OCI-LY7 (cell line): ENCODE data around the gene COA8. TPM values are rescaled to one million over a fixed set of nuclear protein-coding genes. Genes with fewer than 3 reads are reported as not detected.

Source experiments
- BruUV-seq: library from RNA; stranded (reverse); fragments of 400-500 nt; replicated peaks from 2 replicates; lab custom pipeline; 2021; lab: Mats Ljungman, UMichigan
- CTCF ChIA-PET: fragments of 300-600 bp; sonication (Branson Sonifier 250); formaldehyde crosslinking; loops from one replicate; lab custom pipeline; 2022; ENCODE audit warnings: antibody characterized with exemption; ENCODE audit not compliant: unreplicated experiment; lab: Charles Lee
- POLR2A ChIA-PET: fragments of 300-600 bp; sonication (Branson Sonifier 250); formaldehyde crosslinking; loops from one replicate; lab custom pipeline; 2022; ENCODE audit warnings: antibody characterized with exemption; lab: Charles Lee
- DNase-seq: peaks from one replicate; pipeline ENCODE4 v3.0.0-alpha.2; 2015; ENCODE audit warnings: low spot score
- H2AFZ ChIP-seq: fragments of 200-600 bp; sonication (generic), shearing (Covaris generic); 2 replicates; pipeline ENCODE4 v1.6.1; 2014; ENCODE audit warnings: mild to moderate bottlenecking, antibody characterized with exemption, low read length, moderate library complexity
- H3K27ac ChIP-seq: fragments of 200-600 bp; sonication (generic); 2 replicates; pipeline ENCODE4 v1.5.1; 2014; ENCODE audit warnings: mixed run types, low read depth, mild to moderate bottlenecking, moderate library complexity, low read length, inconsistent platforms; ENCODE audit not compliant: poor library complexity, severe bottlenecking
- H3K36me3 ChIP-seq: fragments of 200-600 bp; sonication (generic); 2 replicates; pipeline ENCODE4 v1.6.1; 2014; ENCODE audit warnings: mild to moderate bottlenecking, antibody characterized with exemption, low read length, moderate library complexity, mixed read lengths; ENCODE audit not compliant: insufficient read depth
- H3K4me1 ChIP-seq: fragments of 200-600 bp; sonication (generic); 2 replicates; pipeline ENCODE4 v1.5.1; 2014; ENCODE audit warnings: mild to moderate bottlenecking, low read length; ENCODE audit not compliant: insufficient read depth, poor library complexity, severe bottlenecking
- H3K4me2 ChIP-seq: fragments of 200-600 bp; sonication (generic); 2 replicates; pipeline ENCODE4 v1.6.1; 2014; ENCODE audit warnings: mild to moderate bottlenecking, low read length
- H3K4me3 ChIP-seq: fragments of 200-600 bp; sonication (generic); 2 replicates; pipeline ENCODE4 v1.5.1; 2014; ENCODE audit warnings: mild to moderate bottlenecking, low read depth, low read length; ENCODE audit not compliant: poor library complexity, severe bottlenecking
- H3K79me2 ChIP-seq: fragments of 200-600 bp; sonication (generic); 2 replicates; pipeline ENCODE4 v1.6.1; 2016; ENCODE audit warnings: low read depth, mild to moderate bottlenecking, low read length, moderate library complexity, mixed read lengths; ENCODE audit not compliant: insufficient read depth
- H3K9me2 ChIP-seq: fragments of 200-600 bp; sonication (generic); 2 replicates; pipeline ENCODE4 v1.6.1; 2016; ENCODE audit warnings: mild to moderate bottlenecking, low read length, mixed read lengths; ENCODE audit not compliant: insufficient read depth
- H3K9me3 ChIP-seq: fragments of 200-600 bp; sonication (generic); 2 replicates; pipeline ENCODE4 v1.6.1; 2014; ENCODE audit warnings: mild to moderate bottlenecking, mixed run types, low read length, mixed read lengths
- H4K20me1 ChIP-seq: fragments of 200-600 bp; sonication (generic); 2 replicates; pipeline ENCODE4 v1.6.1; 2014; ENCODE audit warnings: mild to moderate bottlenecking, antibody characterized with exemption, low read length, moderate library complexity, mixed read lengths; ENCODE audit not compliant: insufficient read depth
- EZH2phosphoT487 ChIP-seq: fragments of 200-600 bp; sonication (generic); IDR thresholded peaks from 2 replicates; pipeline ENCODE4 v1.6.1; 2018; ENCODE audit warnings: low read depth, borderline replicate concordance, mild to moderate bottlenecking, mixed run types, antibody characterized with exemption, low read length, moderate library complexity, mixed read lengths
- intact Hi-C: fragments of 100-400 bp; cut with micrococcal nuclease; formaldehyde crosslinking; loops from one replicate; pipeline ENCODE4 v1.10.0; 2022; ENCODE audit not compliant: unreplicated experiment
- total RNA-seq, 2 experiments: library from RNA; depleted of rRNA in 1 of 2; stranded (reverse); fragments of >200 nt in 1 of 2; shearing (Covaris generic) in 1 of 2; gene quantifications; 2 replicates each; pipeline ENCODE4 v1.2.3, GENCODE V29; 2014 to 2022
- TF ChIP-seq, protein P1 (sequence below): fragments of 200-600 bp; sonication (generic); conservative IDR thresholded peaks from 2 replicates; pipeline ENCODE4 v1.5.1; 2014; ENCODE audit warnings: mild to moderate bottlenecking, antibody characterized with exemption, low read length, moderate library complexity, mixed read lengths

The COA8 gene
- total RNA-seq, 2 experiments from 2014 or later = 18.7 to 33.0 TPM

DNA sequence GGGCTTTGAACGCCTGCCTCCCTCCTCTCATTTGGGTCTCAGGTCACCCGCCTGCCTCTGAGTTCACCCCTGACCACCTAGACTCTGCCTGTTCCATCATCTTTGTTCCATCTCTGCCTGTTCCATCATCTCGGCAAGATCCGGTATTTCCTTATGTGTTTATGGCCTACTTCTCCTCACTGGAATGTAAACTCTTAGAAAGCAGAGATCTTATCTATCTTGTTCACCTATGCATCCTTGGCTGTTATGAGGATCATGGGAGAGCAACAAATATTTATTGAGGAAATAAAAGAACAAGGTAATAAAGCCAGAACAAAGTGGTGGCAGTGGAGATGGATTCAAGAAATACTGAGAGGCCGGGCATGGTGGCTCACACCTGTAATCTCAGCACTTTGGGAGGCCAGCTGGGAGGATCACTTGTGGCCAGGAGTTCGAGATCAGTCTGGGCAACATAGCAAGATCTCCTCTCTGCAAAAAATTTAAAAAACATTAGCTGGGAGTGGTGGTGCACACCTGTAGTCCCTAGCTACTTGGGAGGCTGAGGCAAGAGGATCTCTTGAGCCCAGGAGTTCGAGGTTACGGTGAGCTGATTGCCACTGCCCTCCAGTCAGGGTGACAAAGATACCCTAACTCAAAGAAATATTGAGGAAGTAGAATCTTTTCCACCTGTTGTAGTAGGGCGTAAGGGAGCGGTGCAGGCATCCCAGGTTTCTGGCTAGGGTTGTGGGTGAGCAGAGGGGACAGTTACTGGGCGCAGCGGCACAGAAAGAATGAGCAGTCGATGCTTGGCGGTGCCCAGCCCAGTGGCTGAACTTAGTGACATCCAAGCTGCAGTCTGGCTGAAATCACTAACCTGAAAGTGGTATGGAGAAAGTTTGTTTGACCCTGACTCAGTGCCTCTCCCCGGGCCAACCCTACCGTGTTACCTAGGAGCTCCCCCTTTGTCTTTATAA lies 64.6 kb downstream of the COA8 start:
- Histone ChIP-seq H2AFZ (no peak overlapping the region), H3K79me2 (peaks cover 33% of the 10 kb centered on the region), H3K4me3 (no peak overlapping the region), H3K27ac (peak overlapping the region; percentile 57), H3K4me1 (peaks cover 62% of the 10 kb centered on the region), H3K4me2 (peak overlapping the region; percentile 89; the same call in 1 of the 2 replicates), H4K20me1 (peaks cover 9% of the 10 kb centered on the region), H3K9me3 (no peaks in the 10 kb centered on the region), H3K9me2 (no peaks in the 10 kb centered on the region), H3K36me3 (peaks cover 4% of the 10 kb centered on the region; the same call in 1 of the 2 replicates)
- BruUV-seq = no TSS peak
- CTCF ChIA-PET = no interaction called here
- no peak for DNase-seq
- TF ChIP-seq, protein P1, sequence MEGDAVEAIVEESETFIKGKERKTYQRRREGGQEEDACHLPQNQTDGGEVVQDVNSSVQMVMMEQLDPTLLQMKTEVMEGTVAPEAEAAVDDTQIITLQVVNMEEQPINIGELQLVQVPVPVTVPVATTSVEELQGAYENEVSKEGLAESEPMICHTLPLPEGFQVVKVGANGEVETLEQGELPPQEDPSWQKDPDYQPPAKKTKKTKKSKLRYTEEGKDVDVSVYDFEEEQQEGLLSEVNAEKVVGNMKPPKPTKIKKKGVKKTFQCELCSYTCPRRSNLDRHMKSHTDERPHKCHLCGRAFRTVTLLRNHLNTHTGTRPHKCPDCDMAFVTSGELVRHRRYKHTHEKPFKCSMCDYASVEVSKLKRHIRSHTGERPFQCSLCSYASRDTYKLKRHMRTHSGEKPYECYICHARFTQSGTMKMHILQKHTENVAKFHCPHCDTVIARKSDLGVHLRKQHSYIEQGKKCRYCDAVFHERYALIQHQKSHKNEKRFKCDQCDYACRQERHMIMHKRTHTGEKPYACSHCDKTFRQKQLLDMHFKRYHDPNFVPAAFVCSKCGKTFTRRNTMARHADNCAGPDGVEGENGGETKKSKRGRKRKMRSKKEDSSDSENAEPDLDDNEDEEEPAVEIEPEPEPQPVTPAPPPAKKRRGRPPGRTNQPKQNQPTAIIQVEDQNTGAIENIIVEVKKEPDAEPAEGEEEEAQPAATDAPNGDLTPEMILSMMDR = no peak
- no peak for TF ChIP-seq EZH2phosphoT487
- POLR2A ChIA-PET = interaction anchor here (1.9 kb wide), 1 partner anchor 71 kb away, joined by 4 read pairs; no protein-coding TSS in a partner anchor
- intact Hi-C loops = loop anchor here (5.0 kb wide), 2 partner anchors 65 to 1490 kb away; partner anchors contain the start of genes BAG5, COA8 and WDR20

DNA sequence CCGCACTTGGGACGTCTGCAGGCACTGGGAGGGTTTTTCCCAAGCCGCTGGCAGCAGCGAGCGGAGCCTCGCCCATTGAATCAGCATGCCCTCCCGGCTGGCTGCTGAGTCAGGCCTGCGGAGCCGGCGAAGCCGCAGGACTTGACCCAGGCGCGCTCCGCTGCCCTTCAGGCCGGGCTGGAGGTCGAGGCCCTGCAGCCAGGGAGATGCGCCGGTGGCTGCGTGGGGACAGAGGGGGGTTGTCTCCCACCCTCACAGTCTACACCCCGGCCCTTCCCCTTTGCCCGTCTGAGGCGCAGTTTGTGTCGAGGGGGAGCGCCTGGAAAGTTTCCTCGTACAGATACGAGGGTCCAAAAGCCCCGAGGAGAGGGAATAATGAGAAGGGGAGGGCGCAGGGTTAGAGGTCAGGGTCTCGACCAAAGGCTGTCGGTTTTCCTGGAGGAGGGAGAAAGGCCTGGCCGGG lies 65.5 kb downstream of the COA8 start:
- Histone ChIP-seq H3K9me3 (no peaks in the 10 kb centered on the region), H3K4me1 (peaks cover 59% of the 10 kb centered on the region), H4K20me1 (peaks cover 9% of the 10 kb centered on the region), H2AFZ (peak overlapping the region; percentile 76), H3K4me2 (peak overlapping the region; percentile 89), H3K9me2 (no peaks in the 10 kb centered on the region), H3K79me2 (peaks cover 39% of the 10 kb centered on the region), H3K36me3 (peaks cover 4% of the 10 kb centered on the region; the same call in 1 of the 2 replicates), H3K27ac (peak overlapping the region; percentile 57), H3K4me3 (peak overlapping the region; percentile 90)
- BruUV-seq = no TSS peak
- no peak for TF ChIP-seq EZH2phosphoT487
- TF ChIP-seq, protein P1 = no peak
- POLR2A ChIA-PET = interaction anchor here (1.0 kb wide), 1 partner anchor 68 kb away, joined by 3 read pairs; no protein-coding TSS in a partner anchor
- intact Hi-C loops = loop anchor here (5.0 kb wide), 2 partner anchors 66 to 1491 kb away; partner anchors contain the start of genes BAG5, COA8 and WDR20
- peak; percentile 28 for DNase-seq
- CTCF ChIA-PET = interaction anchor here (0.6 to 1.0 kb wide), 3 partner anchors 52 to 1385 kb away, joined by 3 to 6 read pairs (median 4); no protein-coding TSS in a partner anchor
